ENCODE measurements around the gene TENM4. TPM values are rescaled to one million over a fixed set of nuclear protein-coding genes. Genes with fewer than 3 reads are reported as not detected.

TENM4 gene
- total RNA-seq, 1 experiment from 2014 or later: 9.9 TPM

- BruUV-seq (replicated peaks): no TSS peak
- ChIA-PET POLR2A (no interaction called here), CTCF (interaction anchor here (0.6 to 0.9 kb wide), 3 partner anchors 14 to 657 kb away, joined by 3 to 6 read pairs (median 4); no protein-coding TSS in a partner anchor)
- Mint-ChIP-seq H3K27ac (ENCODE audit: low read depth, unreplicated experiment) (no peak overlapping the region), H3K36me3 (ENCODE audit: insufficient read depth, unreplicated experiment) (no peaks in the 10 kb centered on the region), H3K4me3 (ENCODE audit: unreplicated experiment) (no peak overlapping the region), H3K27me3 (ENCODE audit: insufficient read depth, unreplicated experiment) (no peaks in the 10 kb centered on the region), H3K4me1 (ENCODE audit: insufficient read depth, unreplicated experiment) (no peaks in the 10 kb centered on the region), H3K9me3 (ENCODE audit: unreplicated experiment) (no peaks in the 10 kb centered on the region)
- no peak for TF ChIP-seq CTCF (IDR thresholded peaks at IDR 0.05; ENCODE audit: unreplicated experiment)
- intact Hi-C loops (cut with micrococcal nuclease): no loop called here
- DNase-seq (ENCODE audit: unreplicated experiment): no peak
Observed at GRCh38 chr11:78990261-78990660, 450.6 kb downstream of the TENM4 start.

- Mint-ChIP-seq H3K4me1 (ENCODE audit: insufficient read depth, unreplicated experiment) (no peaks in the 10 kb centered on the region), H3K4me3 (ENCODE audit: unreplicated experiment) (no peak overlapping the region), H3K27ac (ENCODE audit: low read depth, unreplicated experiment) (no peak overlapping the region), H3K36me3 (ENCODE audit: insufficient read depth, unreplicated experiment) (no peaks in the 10 kb centered on the region), H3K9me3 (ENCODE audit: unreplicated experiment) (no peaks in the 10 kb centered on the region), H3K27me3 (ENCODE audit: insufficient read depth, unreplicated experiment) (no peaks in the 10 kb centered on the region)
- no peak for DNase-seq (ENCODE audit: unreplicated experiment)
- CTCF ChIA-PET: interaction anchor here (1.3 to 1.8 kb wide), 2 partner anchors 10 to 342 kb away, joined by 4 to 6 read pairs; no protein-coding TSS in a partner anchor
- no TSS peak for BruUV-seq (replicated peaks)
- POLR2A ChIA-PET: no interaction called here
- intact Hi-C loops (cut with micrococcal nuclease): no loop called here
- TF ChIP-seq CTCF (IDR thresholded peaks at IDR 0.05; ENCODE audit: unreplicated experiment): no peak
Observed at GRCh38 chr11:78987748-78988147, 453.1 kb downstream of the TENM4 start.

- Mint-ChIP-seq H3K4me1 (ENCODE audit: insufficient read depth, unreplicated experiment) (no peaks in the 10 kb centered on the region), H3K9me3 (ENCODE audit: unreplicated experiment) (no peaks in the 10 kb centered on the region), H3K36me3 (ENCODE audit: insufficient read depth, unreplicated experiment) (no peaks in the 10 kb centered on the region), H3K27me3 (ENCODE audit: insufficient read depth, unreplicated experiment) (no peaks in the 10 kb centered on the region), H3K27ac (ENCODE audit: low read depth, unreplicated experiment) (no peak overlapping the region), H3K4me3 (ENCODE audit: unreplicated experiment) (no peak overlapping the region)
- no TSS peak for BruUV-seq (replicated peaks)
- POLR2A ChIA-PET: no interaction called here
- intact Hi-C loops (cut with micrococcal nuclease): no loop called here
- no peak for DNase-seq (ENCODE audit: unreplicated experiment)
- CTCF ChIA-PET: no interaction called here
- TF ChIP-seq CTCF (IDR thresholded peaks at IDR 0.05; ENCODE audit: unreplicated experiment): no peak
Observed at GRCh38 chr11:78986305-78986704, 454.5 kb downstream of the TENM4 start.

- H3K27ac Mint-ChIP-seq (ENCODE audit: low read depth, unreplicated experiment): no peak overlapping the region
- intact Hi-C loops (cut with micrococcal nuclease): no loop called here
- no peaks in the 10 kb centered on the region for H3K4me1 Mint-ChIP-seq (ENCODE audit: insufficient read depth, unreplicated experiment)
- CTCF ChIA-PET: no interaction called here
- BruUV-seq (replicated peaks): no TSS peak
- H3K9me3 Mint-ChIP-seq (ENCODE audit: unreplicated experiment): no peaks in the 10 kb centered on the region
- no peaks in the 10 kb centered on the region for H3K27me3 Mint-ChIP-seq (ENCODE audit: insufficient read depth, unreplicated experiment)
- DNase-seq (ENCODE audit: unreplicated experiment): no peak
- POLR2A ChIA-PET: no interaction called here
- no peaks in the 10 kb centered on the region for H3K36me3 Mint-ChIP-seq (ENCODE audit: insufficient read depth, unreplicated experiment)
- no peak overlapping the region for H3K4me3 Mint-ChIP-seq (ENCODE audit: unreplicated experiment)
- TF ChIP-seq CTCF (IDR thresholded peaks at IDR 0.05; ENCODE audit: unreplicated experiment): no peak
Observed at GRCh38 chr11:78985663-78986062, 455.2 kb downstream of the TENM4 start.

Data from MCF 10A (cell line).